AG04449 (cell line): ENCODE measurements around the gene FAM184B.

ENCODE experiments used
- CTCF ChIA-PET: fragments of 350-600 bp; formaldehyde crosslinking; extraction: SDS; loops from one replicate; lab custom pipeline; 2021; ENCODE audit warnings: antibody characterized with exemption; lab: Yijun Ruan, JAX
- POLR2A ChIA-PET: fragments of 400-600, 350-600 bp; formaldehyde crosslinking; extraction: SDS; loops from one replicate; lab custom pipeline; 2020; ENCODE audit warnings: antibody characterized with exemption, inconsistent platforms; lab: Yijun Ruan, JAX
- DNase-seq: peaks from one replicate; pipeline ENCODE4 v3.0.0-alpha.2; 2010; ENCODE audit warnings: low read depth, low spot score
- H3K4me3 ChIP-seq: 2 replicates; pipeline ENCODE4 v1.5.1; 2011; ENCODE audit warnings: low read depth, mild to moderate bottlenecking, control low read depth, low read length
- TF ChIP-seq, protein P1 (sequence below): IDR thresholded peaks from one replicate; pipeline ENCODE4 v1.5.1; 2011; ENCODE audit warnings: mild to moderate bottlenecking, moderate library complexity, low read length, control low read depth, inconsistent platforms; ENCODE audit not compliant: insufficient read depth; ENCODE audit errors: missing control alignments

Gene FAM184B

DNA sequence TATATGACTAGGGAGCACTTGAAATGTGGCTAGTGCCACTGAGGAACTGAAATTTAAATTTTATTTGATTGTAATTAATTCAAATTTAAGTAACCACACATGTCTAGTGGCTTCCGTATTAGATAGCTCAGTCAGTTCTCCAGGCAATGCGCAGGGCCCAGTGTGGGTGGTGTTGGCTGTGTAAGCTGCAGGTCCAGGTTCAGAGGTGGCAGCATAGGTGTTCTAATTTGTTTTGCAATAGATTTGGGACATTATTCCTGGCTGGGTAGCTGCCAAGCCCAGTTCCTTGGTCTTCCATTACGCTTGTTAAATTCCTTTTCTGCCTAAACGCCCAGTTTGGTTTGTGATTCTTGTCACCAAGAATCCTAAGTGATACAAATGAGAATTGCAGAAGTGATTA is 79.5 kb downstream of the FAM184B start:
- POLR2A ChIA-PET: no interaction called here
- no peak overlapping the region for H3K4me3 ChIP-seq
- no peak for DNase-seq
- TF ChIP-seq, protein P1, sequence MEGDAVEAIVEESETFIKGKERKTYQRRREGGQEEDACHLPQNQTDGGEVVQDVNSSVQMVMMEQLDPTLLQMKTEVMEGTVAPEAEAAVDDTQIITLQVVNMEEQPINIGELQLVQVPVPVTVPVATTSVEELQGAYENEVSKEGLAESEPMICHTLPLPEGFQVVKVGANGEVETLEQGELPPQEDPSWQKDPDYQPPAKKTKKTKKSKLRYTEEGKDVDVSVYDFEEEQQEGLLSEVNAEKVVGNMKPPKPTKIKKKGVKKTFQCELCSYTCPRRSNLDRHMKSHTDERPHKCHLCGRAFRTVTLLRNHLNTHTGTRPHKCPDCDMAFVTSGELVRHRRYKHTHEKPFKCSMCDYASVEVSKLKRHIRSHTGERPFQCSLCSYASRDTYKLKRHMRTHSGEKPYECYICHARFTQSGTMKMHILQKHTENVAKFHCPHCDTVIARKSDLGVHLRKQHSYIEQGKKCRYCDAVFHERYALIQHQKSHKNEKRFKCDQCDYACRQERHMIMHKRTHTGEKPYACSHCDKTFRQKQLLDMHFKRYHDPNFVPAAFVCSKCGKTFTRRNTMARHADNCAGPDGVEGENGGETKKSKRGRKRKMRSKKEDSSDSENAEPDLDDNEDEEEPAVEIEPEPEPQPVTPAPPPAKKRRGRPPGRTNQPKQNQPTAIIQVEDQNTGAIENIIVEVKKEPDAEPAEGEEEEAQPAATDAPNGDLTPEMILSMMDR: no peak
- CTCF ChIA-PET: no interaction called here

- DNase-seq: no peak
- ChIA-PET POLR2A (no interaction called here), CTCF (no interaction called here)
- TF ChIP-seq, protein P1: no peak
- H3K4me3 ChIP-seq: no peak overlapping the region
Observed at GRCh38 chr4:17701138-17701839, 80.1 kb downstream of the FAM184B start.

- no peak overlapping the region for H3K4me3 ChIP-seq
- DNase-seq: no peak
- TF ChIP-seq, protein P1: no peak
- ChIA-PET CTCF (no interaction called here), POLR2A (no interaction called here)
Observed at GRCh38 chr4:17699380-17699779, 82.0 kb downstream of the FAM184B start.

DNA sequence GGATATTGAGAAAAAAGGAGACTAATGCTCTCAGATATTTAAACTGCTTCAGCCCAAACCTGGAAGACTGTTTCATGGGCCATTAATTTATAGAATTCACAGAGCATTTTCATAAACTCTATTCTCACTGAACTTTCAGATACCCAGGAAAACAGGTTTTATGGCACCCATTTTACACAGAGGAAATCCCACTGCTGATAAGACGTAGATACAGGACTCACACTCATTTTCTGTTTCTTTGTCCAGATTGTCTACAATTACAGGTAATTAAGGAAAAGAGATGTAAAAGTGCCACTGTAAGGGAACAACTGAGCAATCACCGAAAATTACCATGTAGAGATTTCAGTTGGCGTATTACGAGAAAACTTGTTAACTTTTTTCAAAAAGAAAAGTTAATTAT is 83.3 kb downstream of the FAM184B start:
- DNase-seq: no peak
- TF ChIP-seq, protein P1: no peak
- ChIA-PET POLR2A (no interaction called here), CTCF (no interaction called here)
- no peak overlapping the region for H3K4me3 ChIP-seq

- TF ChIP-seq, protein P1: no peak
- POLR2A ChIA-PET: no interaction called here
- H3K4me3 ChIP-seq: no peak overlapping the region
- CTCF ChIA-PET: no interaction called here
- no peak for DNase-seq
Observed at GRCh38 chr4:17695341-17695740, 86.1 kb downstream of the FAM184B start.

- no peak for DNase-seq
- ChIA-PET CTCF (no interaction called here), POLR2A (no interaction called here)
- TF ChIP-seq, protein P1: no peak
- no peak overlapping the region for H3K4me3 ChIP-seq
Observed at GRCh38 chr4:17694552-17694951, 86.9 kb downstream of the FAM184B start.
